Measurements from ENCODE around the gene XYLT1. TPM values are rescaled to one million over a fixed set of nuclear protein-coding genes. Genes with fewer than 3 reads are reported as not detected.

The XYLT1 gene
- total RNA-seq, 2 experiments from 2014 or later: 59.4 to 60.4 TPM

DNA sequence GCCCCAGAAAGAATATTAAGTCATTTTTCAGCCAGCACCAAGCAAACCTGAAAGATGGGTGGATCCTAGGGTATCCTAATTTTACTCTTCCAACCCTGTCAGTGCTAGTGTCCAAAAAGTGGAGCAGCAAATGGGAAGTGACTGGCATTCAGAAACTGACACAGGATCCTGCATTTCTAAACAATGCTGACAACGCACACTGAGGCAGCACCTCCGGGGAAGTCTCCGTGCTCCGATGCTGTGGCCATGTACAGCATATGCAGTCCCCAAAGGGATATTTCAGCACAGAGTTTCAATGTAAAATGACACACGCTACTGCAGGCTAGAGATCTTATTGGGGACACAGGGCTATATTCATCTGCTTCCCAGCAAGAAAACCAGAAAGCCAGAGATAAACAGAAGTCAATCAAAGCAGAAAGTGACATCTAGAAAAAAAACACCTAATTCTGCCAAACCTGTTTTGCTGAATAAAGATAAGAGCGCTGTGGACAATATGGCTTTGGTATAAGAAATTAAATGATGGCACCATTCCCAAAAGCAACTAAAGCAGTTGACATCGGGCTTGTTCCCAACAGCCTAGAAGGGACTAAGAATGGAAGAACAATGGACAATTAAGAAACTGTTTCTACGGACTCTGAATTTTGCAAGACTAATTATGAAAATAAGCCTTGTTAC is 17.3 kb downstream of the XYLT1 start:
- no peak overlapping the region for H3K27ac Mint-ChIP-seq
- DNase-seq (no peak), ATAC-seq (no peak)
- H3K9me3 Mint-ChIP-seq (ENCODE audit: insufficient read depth): no peaks in the 10 kb centered on the region
- ChIA-PET POLR2A (no interaction called here), CTCF (no interaction called here)
- peaks cover 57% of the 10 kb centered on the region for H3K4me1 Mint-ChIP-seq (ENCODE audit: low read depth)
- H3K27me3 Mint-ChIP-seq (ENCODE audit: low read depth): no peaks in the 10 kb centered on the region
- no peak overlapping the region for H3K4me3 Mint-ChIP-seq
- peaks cover 65% of the 10 kb centered on the region for H3K36me3 Mint-ChIP-seq (ENCODE audit: low read depth)

DNA sequence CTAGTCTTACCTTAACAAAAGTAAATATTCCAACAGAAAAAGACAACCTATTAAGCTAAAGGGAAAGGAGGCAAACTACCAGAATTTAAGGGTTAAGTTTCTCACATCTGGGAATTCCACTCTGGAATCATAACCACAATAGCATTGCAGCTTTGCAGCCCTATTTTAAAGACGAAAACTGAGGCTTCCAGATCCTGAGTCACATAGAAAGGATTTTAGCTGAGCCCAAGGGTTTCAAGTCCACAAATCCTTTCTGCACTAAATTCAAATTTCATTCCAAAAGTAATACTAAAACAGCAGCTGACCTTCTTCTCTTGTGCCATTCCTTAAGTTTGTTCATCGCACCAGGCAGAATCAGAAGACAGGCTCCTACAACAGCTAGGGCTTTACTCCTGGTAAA is 17.8 kb downstream of the XYLT1 start:
- CTCF ChIA-PET: no interaction called here
- Mint-ChIP-seq H3K36me3 (ENCODE audit: low read depth) (peaks cover 62% of the 10 kb centered on the region), H3K4me3 (no peak overlapping the region), H3K27ac (peak overlapping the region; percentile 5), H3K4me1 (ENCODE audit: low read depth) (peaks cover 59% of the 10 kb centered on the region), H3K27me3 (ENCODE audit: low read depth) (no peaks in the 10 kb centered on the region), H3K9me3 (ENCODE audit: insufficient read depth) (no peaks in the 10 kb centered on the region)
- no peak for ATAC-seq
- POLR2A ChIA-PET: no interaction called here
- DNase-seq: no peak

DNA sequence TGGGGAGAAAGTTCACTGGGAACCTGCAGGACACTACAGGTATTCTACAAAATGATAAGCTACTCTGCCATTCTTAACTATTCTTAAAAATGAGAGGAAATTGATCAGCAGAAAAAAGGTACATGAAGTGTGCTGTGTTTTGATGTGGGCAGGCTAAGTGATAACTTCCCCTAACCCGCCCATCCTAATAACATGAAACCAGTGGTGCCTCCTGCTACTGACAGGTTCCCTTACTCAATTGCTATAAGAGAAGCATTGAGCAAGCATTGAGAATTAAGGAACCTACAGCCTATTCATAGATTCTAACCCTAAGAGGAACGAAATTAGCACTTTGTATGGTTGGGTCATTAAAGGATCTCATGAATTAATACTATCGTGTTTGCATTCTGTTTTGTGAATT is 18.9 kb downstream of the XYLT1 start:
- Mint-ChIP-seq H3K4me1 (ENCODE audit: low read depth) (peaks cover 65% of the 10 kb centered on the region), H3K36me3 (ENCODE audit: low read depth) (peaks cover 59% of the 10 kb centered on the region), H3K27me3 (ENCODE audit: low read depth) (no peaks in the 10 kb centered on the region), H3K27ac (peak overlapping the region; percentile 65), H3K4me3 (no peak overlapping the region), H3K9me3 (ENCODE audit: insufficient read depth) (no peaks in the 10 kb centered on the region)
- DNase-seq (peak; percentile 35), ATAC-seq (peak; percentile 49)
- ChIA-PET POLR2A (interaction anchor here (0.7 kb wide), 1 partner anchor 289 kb away, joined by 3 read pairs; no protein-coding TSS in a partner anchor), CTCF (interaction anchor here (0.8 to 1.4 kb wide), 2 partner anchors 10 to 11 kb away, joined by 3 to 7 read pairs; no protein-coding TSS in a partner anchor)

DNA sequence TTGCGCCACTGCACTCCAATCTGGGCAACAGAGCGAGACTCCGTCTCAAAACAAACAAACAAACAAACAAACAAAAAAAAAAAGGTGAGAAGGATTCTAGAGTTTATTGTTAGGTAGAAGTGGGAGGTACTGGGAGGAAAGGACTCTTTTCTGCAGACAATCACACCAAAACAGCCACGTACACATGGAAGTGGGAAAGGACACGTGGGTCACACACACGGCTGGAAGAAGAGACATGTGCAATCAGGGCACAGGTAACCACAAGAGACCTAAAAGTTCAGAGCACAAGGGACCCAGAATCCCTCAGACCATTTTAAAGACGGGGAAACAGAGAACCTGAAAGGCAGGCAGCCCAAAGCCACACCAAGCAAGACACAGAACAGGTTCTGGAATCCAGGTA is 20.5 kb downstream of the XYLT1 start:
- Mint-ChIP-seq H3K27me3 (ENCODE audit: low read depth) (no peaks in the 10 kb centered on the region), H3K4me1 (ENCODE audit: low read depth) (peaks cover 73% of the 10 kb centered on the region), H3K27ac (peak overlapping the region; percentile 65), H3K4me3 (no peak overlapping the region), H3K9me3 (ENCODE audit: insufficient read depth) (no peaks in the 10 kb centered on the region), H3K36me3 (ENCODE audit: low read depth) (peaks cover 59% of the 10 kb centered on the region)
- ChIA-PET POLR2A (interaction anchor here (0.9 kb wide), 1 partner anchor 81 kb away, joined by 3 read pairs; no protein-coding TSS in a partner anchor), CTCF (interaction anchor here (1.3 to 2.0 kb wide), 2 partner anchors 32 to 34 kb away, joined by 5 to 7 read pairs; no protein-coding TSS in a partner anchor)
- ATAC-seq (no peak), DNase-seq (no peak)

DNA sequence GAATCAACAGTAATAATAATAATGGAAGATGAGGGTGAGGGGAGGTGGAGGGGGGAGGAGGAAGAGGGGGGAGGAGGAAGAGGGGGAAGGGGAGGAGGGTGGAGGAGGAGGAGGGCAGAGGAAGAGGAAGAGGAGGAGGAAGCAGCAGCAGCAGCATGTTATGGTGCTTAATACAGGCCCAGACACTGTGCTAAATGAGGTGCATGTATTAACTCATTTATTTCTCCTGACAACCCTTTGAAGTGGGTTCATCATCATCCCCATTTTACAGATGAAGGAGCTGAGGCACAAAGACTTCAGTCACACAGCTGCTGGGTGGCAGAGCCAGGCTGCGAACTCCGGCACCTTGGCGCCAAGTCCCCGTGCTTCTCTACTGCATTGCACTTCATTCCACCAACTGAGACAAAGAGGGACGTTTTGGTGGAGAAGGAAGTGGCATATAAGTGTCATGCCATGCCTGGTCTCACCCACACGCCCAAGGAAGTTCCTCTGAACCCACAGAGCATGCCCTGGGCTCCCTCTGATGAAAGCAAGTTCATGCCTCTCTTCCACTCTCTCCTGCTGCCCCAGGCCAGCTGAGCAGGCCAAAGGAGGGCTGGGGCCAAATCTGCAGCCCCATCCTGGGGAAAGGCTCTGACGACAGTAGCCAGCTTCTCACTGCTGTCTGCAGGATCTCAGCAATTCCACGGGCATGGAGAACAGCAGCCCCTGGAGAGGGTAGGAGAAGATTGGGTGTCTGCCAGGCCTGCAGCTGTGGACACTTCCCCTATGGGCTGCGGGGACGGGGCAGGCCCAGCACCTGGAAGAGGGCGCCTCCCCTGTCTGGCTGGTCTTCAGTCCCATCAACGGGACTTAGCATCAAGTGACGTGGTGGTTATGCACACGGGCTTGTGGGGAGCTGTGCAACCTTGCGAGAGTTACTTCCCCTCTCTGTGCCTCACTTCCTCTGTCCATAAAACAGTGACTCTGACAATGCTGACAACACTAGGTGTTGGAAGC is 21.8 kb downstream of the XYLT1 start:
- no peaks in the 10 kb centered on the region for H3K27me3 Mint-ChIP-seq (ENCODE audit: low read depth)
- POLR2A ChIA-PET: interaction anchor here (0.9 to 1.8 kb wide), 6 partner anchors 9 to 102 kb away, joined by 3 to 7 read pairs (median 4); no protein-coding TSS in a partner anchor
- peaks cover 72% of the 10 kb centered on the region for H3K4me1 Mint-ChIP-seq (ENCODE audit: low read depth)
- peaks cover 63% of the 10 kb centered on the region for H3K36me3 Mint-ChIP-seq (ENCODE audit: low read depth)
- H3K4me3 Mint-ChIP-seq: peak overlapping the region; percentile 56
- H3K9me3 Mint-ChIP-seq (ENCODE audit: insufficient read depth): no peaks in the 10 kb centered on the region
- DNase-seq (peak; percentile 68), ATAC-seq (peak; percentile 77)
- CTCF ChIA-PET: interaction anchor here (0.6 to 2.0 kb wide), 7 partner anchors 9 to 97 kb away, joined by 3 to 7 read pairs (median 5); no protein-coding TSS in a partner anchor
- peak overlapping the region; percentile 96 for H3K27ac Mint-ChIP-seq

DNA sequence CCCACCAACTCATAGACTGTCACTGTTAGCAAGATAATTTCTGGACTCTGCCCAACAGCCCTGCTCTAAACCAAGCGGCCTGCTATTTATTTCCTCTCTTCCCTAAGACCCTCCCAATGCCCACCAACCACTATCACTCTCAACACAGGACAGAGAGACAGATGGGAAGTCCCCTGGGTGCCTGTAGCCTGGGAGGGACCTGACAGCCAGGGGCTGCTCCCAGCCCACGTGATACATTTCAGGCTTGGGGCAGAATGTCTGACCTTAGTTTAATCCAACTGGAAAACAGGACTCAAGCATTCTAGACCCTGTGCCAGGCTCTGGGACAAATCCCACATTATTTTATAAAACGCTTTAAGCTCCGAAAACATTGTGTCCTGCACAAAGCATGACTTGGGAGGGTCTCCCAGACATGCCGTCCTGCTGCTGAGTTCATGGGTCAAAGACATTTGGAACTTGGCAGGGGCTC is 23.6 kb downstream of the XYLT1 start:
- no peaks in the 10 kb centered on the region for H3K9me3 Mint-ChIP-seq (ENCODE audit: insufficient read depth)
- H3K27me3 Mint-ChIP-seq (ENCODE audit: low read depth): no peaks in the 10 kb centered on the region
- peak overlapping the region; percentile 28 for H3K27ac Mint-ChIP-seq
- H3K36me3 Mint-ChIP-seq (ENCODE audit: low read depth): peaks cover 71% of the 10 kb centered on the region
- ATAC-seq (no peak), DNase-seq (no peak)
- ChIA-PET CTCF (no interaction called here), POLR2A (no interaction called here)
- H3K4me1 Mint-ChIP-seq (ENCODE audit: low read depth): peaks cover 69% of the 10 kb centered on the region
- H3K4me3 Mint-ChIP-seq: no peak overlapping the region

DNA sequence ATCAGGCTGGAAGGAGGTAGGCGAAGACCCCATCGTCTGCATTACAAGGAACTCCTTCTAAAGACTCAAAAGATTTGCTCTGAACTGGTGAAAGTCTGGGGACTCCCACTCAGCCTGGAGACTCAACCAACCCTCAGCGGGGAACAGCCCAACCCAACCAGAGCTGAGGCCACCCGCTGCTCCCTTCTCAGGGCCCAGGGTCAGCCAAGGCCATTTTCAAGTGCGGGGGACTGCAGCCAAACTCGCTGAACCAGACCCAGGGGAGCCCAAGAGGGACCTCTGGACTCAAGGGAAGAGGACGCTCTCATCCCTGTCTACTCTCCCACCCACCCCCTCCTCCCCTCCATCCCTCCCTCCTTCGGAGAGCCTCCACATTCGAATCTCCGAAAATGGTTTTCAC is 24.1 kb downstream of the XYLT1 start:
- ATAC-seq (no peak), DNase-seq (no peak)
- ChIA-PET CTCF (no interaction called here), POLR2A (interaction anchor here (0.8 kb wide), 1 partner anchor 30 kb away, joined by 3 read pairs; no protein-coding TSS in a partner anchor)
- peaks cover 73% of the 10 kb centered on the region for H3K36me3 Mint-ChIP-seq (ENCODE audit: low read depth)
- peaks cover 68% of the 10 kb centered on the region for H3K4me1 Mint-ChIP-seq (ENCODE audit: low read depth)
- H3K9me3 Mint-ChIP-seq (ENCODE audit: insufficient read depth): no peaks in the 10 kb centered on the region
- no peaks in the 10 kb centered on the region for H3K27me3 Mint-ChIP-seq (ENCODE audit: low read depth)
- no peak overlapping the region for H3K4me3 Mint-ChIP-seq
- peak overlapping the region; percentile 28 for H3K27ac Mint-ChIP-seq

DNA sequence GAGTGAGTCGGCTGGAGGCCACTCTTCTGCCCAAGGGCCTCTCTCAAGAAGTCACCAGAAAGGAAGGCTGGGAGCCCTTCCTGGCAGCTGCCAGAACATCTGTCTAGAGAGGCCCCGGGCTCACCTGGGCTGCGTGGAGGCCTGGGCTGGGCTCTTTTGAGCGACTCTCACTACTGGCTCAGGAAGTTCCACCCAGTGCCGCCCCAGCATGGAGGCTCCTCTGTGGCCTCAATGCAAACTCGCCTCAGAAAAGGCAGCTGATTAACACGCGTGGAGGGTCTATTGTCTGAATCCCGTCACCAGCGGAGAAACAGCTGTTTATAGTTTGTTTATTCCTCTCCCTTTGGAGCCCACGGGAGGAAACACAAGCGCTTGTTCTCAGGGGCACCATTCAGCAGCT is 25.3 kb downstream of the XYLT1 start:
- CTCF ChIA-PET: no interaction called here
- Mint-ChIP-seq H3K4me1 (ENCODE audit: low read depth) (peaks cover 64% of the 10 kb centered on the region), H3K36me3 (ENCODE audit: low read depth) (peaks cover 70% of the 10 kb centered on the region), H3K9me3 (ENCODE audit: insufficient read depth) (no peaks in the 10 kb centered on the region), H3K4me3 (no peak overlapping the region), H3K27me3 (ENCODE audit: low read depth) (no peaks in the 10 kb centered on the region), H3K27ac (peak overlapping the region; percentile 25)
- DNase-seq (no peak), ATAC-seq (no peak)
- POLR2A ChIA-PET: no interaction called here

DNA sequence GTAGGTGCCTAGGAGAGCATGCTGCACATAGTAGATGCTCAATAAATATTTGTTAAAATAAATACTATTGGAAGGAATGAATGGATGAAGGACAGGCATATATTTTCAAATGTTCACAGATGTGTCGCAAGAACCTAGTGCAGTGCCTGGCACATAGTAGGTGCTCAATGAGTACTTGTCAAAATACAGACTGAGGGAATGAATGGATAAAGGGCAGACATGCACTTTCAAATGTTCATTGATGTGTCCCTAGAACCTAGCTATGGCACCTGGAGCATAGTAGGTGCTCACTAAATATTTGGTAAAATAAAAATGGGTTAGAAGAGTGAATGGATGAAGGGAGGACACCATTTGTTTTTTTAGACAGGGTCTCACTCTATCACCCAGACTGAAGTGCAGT is 26.1 kb downstream of the XYLT1 start:
- Mint-ChIP-seq H3K36me3 (ENCODE audit: low read depth) (peaks cover 72% of the 10 kb centered on the region), H3K4me1 (ENCODE audit: low read depth) (peaks cover 64% of the 10 kb centered on the region), H3K9me3 (ENCODE audit: insufficient read depth) (no peaks in the 10 kb centered on the region), H3K27ac (no peak overlapping the region), H3K27me3 (ENCODE audit: low read depth) (no peaks in the 10 kb centered on the region), H3K4me3 (no peak overlapping the region)
- DNase-seq (no peak), ATAC-seq (no peak)
- ChIA-PET CTCF (no interaction called here), POLR2A (no interaction called here)

DNA sequence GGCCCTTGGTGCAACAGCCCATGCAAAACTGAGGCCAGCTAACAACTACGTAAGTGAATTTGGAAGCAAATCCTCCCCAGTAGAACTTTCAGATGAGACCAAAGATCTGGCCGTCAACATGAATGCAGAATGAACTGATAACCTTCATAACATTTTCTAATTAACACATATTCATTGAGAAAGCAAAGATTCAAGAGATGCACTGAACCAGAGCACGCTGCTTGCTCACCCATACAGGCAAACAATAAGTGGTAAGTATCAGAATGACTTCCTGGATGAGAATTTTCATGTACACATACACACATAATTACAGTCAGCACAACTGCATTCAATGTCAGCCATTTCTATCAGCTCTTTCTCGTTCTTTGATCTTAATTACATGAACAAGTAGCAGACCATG is 30.6 kb downstream of the XYLT1 start:
- H3K4me1 Mint-ChIP-seq (ENCODE audit: low read depth): peaks cover 64% of the 10 kb centered on the region
- peak overlapping the region; percentile 77 for H3K27ac Mint-ChIP-seq
- peaks cover 91% of the 10 kb centered on the region for H3K36me3 Mint-ChIP-seq (ENCODE audit: low read depth)
- H3K27me3 Mint-ChIP-seq (ENCODE audit: low read depth): no peaks in the 10 kb centered on the region
- ChIA-PET CTCF (interaction anchor here (0.9 to 1.3 kb wide), 4 partner anchors 9 to 256 kb away, joined by 3 to 5 read pairs (median 4); no protein-coding TSS in a partner anchor), POLR2A (interaction anchor here (1.2 to 1.6 kb wide), 2 partner anchors 9 to 93 kb away, joined by 4 read pairs; no protein-coding TSS in a partner anchor)
- DNase-seq (no peak), ATAC-seq (no peak)
- no peaks in the 10 kb centered on the region for H3K9me3 Mint-ChIP-seq (ENCODE audit: insufficient read depth)
- H3K4me3 Mint-ChIP-seq: no peak overlapping the region

DNA sequence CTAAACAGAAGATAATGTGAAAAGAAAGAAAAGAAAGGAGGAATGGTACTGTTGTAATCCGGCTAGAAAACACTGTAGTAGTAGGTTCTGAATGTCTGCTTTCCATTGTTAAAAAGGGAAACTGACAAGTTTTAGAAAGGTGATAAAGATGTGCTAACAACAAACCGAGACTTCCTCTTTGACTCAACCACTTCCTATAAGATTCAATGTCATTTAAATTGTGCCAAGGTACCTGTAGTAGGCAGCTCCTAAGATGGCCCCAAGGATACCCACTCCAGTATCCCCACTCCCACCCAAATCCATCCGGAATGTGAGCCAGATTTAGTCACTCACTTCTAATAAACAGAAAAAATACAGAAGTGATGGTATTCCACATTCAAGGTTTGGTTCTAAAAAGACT is 31.2 kb downstream of the XYLT1 start:
- Mint-ChIP-seq H3K9me3 (ENCODE audit: insufficient read depth) (no peaks in the 10 kb centered on the region), H3K4me1 (ENCODE audit: low read depth) (peaks cover 64% of the 10 kb centered on the region), H3K4me3 (peak overlapping the region; percentile 60), H3K27ac (peak overlapping the region; percentile 77), H3K27me3 (ENCODE audit: low read depth) (no peaks in the 10 kb centered on the region), H3K36me3 (ENCODE audit: low read depth) (peaks cover 91% of the 10 kb centered on the region)
- ATAC-seq: peak; percentile 58
- no peak for DNase-seq
- CTCF ChIA-PET: interaction anchor here (1.1 to 1.3 kb wide), 2 partner anchors 10 to 28 kb away, joined by 3 to 5 read pairs; no protein-coding TSS in a partner anchor
- POLR2A ChIA-PET: interaction anchor here (1.2 to 1.6 kb wide), 2 partner anchors 9 to 92 kb away, joined by 4 read pairs; no protein-coding TSS in a partner anchor

Data from activated CD8-positive, alpha-beta T cell treated with anti-CD3 and anti-CD28 coated beads, Interleukin-2, amount 10 ng/mL, durations not matched to agents 7 days and 5 days (primary cell).